Measurements from ENCODE around the gene DGKB.
"Not testable (repeated sequence)": the region's sequence is repeated elsewhere in the genome, so short reads cannot be mapped to it uniquely, and the experiment has no call there.

The DGKB gene

GRCh38 chr7:14583518-14583917, 319.0 kb downstream of the DGKB start:
- DNase-seq (ENCODE audit: low read depth in 2 of 2), result no peak

DNA sequence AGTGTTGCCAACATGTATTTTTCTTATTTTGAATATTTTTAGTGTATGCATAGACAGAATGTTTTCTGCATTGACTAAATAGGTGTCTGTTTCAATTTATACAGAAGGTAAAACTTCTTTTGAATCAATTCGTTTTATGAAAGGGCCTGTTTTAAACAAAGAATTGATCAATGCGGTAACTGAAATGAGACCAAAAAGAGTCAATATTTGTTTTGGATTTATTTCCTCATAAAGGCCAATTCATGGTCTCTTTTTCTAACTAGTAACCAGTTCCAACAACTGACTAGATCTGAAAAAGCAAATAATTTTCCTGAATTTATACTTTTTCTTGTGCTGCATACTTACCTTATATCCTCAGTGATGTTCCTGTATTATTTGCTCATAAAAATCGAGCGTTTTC, 320.5 kb downstream of the DGKB start:
- DNase-seq (ENCODE audit: low read depth in 2 of 2), result no peak

DNA sequence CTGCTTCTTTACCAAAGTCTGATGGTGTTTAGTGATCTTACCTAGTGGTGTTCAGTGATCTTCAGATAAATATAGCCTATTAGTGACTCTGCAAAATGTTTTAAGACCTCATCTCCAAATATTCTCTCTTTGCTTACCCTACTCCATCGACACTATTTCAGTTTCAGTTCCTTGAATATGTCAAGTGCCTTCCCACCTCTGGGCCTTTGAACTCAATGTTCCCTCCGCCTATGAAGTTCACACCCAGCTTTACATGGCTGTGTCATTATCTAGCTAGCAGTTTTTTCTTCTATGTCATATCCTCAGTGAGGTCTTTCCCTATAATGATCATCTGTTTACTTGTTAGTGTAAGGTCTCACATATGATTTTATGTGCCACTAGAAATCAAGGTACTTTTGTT, 322.6 kb downstream of the DGKB start:
- no peak for DNase-seq (ENCODE audit: low read depth in 2 of 2)

- no peak for DNase-seq (ENCODE audit: low read depth in 2 of 2)
These were observed 326.0 kb downstream of the DGKB start for GRCh38 chr7:14576578-14576977.

DNA sequence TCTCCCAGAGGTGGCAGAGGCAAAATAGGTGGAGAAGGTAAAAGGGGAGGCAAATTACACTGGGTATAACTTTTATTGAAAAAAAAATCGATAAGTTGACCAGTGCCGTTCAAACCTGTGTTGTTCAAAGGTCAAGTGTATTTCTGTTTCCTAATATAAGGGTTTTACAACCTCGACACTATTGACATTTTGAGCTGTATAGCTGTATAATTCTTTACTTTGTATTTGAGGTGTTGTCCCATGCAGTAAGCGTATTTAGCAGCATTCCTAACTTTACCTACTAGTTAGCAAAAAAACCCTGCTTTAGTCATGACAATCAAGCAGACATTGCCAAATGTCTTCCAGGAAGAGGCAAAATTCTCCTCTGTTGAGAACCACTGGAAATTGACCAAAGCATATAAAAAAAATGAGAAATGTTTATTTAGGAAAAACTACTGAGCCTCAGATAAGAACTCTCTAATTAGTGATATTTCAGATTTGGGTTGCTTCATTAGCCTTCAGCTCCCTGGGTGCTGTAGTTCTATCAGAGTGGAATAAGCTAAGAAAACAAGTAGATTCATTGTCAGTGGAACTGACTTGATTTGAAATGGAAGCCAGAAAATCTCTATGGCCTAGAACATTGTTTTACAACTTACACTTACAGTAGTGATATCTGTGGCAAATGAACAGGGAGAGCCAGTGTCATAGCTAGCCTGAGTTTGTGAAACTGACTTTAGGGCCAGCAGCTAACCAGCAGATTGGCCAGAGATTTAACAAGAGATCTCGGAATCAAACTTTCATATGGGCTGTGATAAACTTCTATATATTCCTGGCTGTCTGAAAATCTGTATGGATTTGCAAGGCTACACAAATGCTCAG, 331.6 kb downstream of the DGKB start:
- no peak for DNase-seq (ENCODE audit: low read depth in 2 of 2)

DNA sequence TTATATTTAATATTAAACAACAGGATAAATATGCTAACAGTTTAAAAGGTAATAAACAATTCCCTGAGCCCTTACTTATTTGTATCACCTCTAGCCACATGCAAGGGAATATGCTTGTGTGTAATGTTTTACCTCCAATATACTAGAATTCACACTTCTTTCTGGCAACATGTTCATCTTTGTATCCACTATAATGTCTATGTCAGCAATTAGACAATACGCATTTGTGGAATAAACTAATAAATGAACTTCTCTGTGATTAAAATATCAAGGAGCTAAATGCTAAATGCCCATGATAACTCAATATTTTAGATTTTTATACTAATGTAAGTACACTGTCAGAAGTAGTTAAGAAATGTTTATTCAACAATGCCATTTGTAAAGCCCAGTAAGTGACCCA, 350.5 kb downstream of the DGKB start:
- DNase-seq (ENCODE audit: low read depth in 2 of 2), result no peak

GRCh38 chr7:14551310-14551709, 351.2 kb downstream of the DGKB start:
- DNase-seq (ENCODE audit: low read depth in 2 of 2), result no peak

DNA sequence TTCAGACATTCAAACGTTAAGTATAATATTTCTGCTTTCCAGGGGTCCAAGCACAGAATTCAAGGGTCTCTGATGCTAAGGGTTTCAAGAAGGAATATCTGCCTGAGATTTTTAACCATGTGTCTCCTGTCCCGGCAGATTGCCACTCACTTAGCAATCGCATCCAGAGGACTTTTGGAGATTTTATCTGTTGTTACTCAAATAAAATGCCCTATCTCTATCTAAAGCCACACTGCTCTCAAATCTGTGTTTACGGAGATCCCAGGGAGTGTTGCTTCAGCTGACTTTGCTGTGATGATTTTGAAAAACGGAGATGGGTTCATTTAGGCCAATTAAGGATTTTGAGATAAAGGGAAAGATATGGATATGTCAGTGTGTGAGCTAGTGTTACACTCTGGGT, 359.9 kb downstream of the DGKB start:
- no peak for DNase-seq (ENCODE audit: low read depth in 2 of 2)

DNA sequence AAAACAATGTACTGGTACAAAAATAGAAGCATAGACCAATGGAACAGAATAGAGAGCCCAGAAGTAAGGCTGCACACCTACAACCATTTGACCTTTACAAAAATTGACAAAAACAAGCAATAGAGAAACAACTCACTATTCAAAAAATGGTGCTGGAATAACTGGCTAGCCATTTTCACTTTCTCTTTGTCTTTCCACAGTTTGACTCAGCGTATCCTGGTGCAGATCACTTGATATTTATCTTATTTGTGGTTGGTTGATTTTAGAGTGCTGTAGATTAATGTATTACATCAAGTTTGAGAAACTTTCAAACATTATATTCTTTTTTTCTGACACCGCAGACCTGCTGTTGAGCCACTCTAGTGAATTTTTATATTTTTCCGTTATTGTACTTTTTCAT, 381.4 kb downstream of the DGKB start:
- no peak for DNase-seq (ENCODE audit: low read depth in 2 of 2)

GRCh38 chr7:14510268-14510667, 392.3 kb downstream of the DGKB start:
- DNase-seq (ENCODE audit: low read depth in 2 of 2), result no peak

- no peak for DNase-seq (ENCODE audit: low read depth in 2 of 2)
These were observed 394.9 kb downstream of the DGKB start for GRCh38 chr7:14507617-14508016.

- DNase-seq (ENCODE audit: low read depth in 2 of 2), result no peak
These were observed 396.6 kb downstream of the DGKB start for GRCh38 chr7:14505906-14506305.

DNA sequence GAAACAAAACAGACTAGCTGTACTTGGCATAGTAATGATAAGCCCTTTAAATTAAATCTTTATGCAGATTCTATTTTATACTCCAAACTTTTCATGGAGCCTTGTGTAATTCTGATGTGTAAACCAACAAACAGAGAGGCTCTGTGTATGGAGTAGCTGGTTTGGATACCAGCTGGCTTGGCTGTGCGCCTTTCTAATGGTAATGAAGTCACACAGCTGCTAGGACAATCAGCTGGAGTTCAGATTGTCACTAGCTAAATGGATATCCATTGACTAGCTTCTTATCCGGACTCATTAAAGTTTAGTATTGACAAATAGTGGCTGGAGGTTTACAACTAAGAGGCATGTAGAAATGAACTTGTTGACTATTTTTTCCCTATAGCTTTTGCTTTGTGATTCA, 398.4 kb downstream of the DGKB start:
- DNase-seq (ENCODE audit: low read depth in 2 of 2), result no peak

DNA sequence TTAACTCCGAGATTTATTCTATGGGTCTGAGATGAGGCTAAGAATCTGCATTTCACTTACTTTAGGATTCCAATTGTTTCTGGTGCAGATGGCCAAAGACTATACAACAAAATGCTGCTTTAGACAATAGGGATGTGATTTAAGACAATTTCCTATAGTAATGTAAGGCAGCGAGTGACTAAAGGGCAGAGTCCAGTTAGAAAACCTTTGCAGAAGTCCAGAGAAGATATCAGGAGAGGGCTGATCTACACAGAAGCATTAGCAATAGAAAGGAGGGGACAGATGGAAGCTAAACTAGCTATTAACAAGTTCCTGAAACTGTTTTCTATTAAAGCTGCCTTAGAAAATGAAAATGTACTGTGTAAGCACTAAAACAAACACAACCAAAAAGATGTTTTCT, 398.9 kb downstream of the DGKB start:
- no peak for DNase-seq (ENCODE audit: low read depth in 2 of 2)

GRCh38 chr7:14501436-14501835, 401.1 kb downstream of the DGKB start:
- DNase-seq (ENCODE audit: low read depth in 2 of 2), result no peak

DNA sequence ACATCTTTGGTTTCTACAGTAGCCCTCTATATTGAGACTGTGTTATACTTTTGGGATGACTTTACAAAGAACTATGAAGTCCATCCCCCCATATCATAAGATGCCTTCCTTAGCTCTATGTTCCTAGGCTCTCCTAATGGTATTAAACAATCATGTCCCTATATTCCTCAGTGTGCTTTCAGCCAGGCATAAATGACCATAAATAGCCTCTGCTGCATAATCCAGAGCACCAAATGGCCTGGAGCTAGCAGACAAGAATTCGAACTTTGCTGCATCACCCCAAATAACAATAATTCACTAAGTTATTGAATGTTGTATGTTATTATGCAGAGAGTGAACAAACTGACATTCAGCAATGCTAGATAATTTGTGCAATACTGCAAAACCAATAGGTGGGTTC, 405.2 kb downstream of the DGKB start:
- no peak for DNase-seq (ENCODE audit: low read depth in 2 of 2)

GRCh38 chr7:14495633-14496032, 406.9 kb downstream of the DGKB start:
- no peak for DNase-seq (ENCODE audit: low read depth in 2 of 2)

DNA sequence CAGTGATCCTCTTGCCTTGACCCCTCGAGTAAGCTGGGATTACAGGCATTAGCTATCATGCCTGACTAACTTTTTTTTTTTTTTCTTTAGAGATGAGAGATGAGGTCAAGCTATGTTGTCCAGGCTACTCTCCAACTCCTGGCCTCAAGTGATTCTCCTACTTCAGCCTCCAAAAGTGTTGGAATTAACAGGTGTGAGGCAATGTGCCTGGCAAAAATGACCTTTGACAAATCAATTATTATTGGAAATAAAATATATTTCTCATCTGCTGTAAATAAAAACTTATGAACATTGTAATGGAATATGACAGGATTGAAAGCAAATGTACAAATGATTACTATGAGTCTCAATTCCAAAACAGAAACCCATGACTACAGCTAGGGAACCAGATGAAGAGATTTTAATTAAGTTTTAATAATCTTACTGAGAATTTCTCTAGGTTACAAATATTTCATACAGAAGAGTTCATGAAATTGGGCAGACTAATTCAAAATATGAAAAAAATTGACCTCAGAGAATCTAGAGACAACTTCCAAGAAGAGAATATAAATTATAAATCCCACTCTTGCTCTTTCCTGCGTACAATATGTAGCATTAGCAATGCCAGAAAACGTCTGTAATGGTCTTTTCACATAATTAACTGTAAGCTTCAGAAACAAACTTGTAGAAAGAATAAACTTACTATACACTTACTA, 414.7 kb downstream of the DGKB start:
- DNase-seq (ENCODE audit: low read depth in 2 of 2), result no peak

GRCh38 chr7:14483663-14484062, 418.9 kb downstream of the DGKB start:
- no peak for DNase-seq (ENCODE audit: low read depth in 2 of 2)

- no peak for DNase-seq (ENCODE audit: low read depth in 2 of 2)
These were observed 422.3 kb downstream of the DGKB start for GRCh38 chr7:14480281-14480680.

DNA sequence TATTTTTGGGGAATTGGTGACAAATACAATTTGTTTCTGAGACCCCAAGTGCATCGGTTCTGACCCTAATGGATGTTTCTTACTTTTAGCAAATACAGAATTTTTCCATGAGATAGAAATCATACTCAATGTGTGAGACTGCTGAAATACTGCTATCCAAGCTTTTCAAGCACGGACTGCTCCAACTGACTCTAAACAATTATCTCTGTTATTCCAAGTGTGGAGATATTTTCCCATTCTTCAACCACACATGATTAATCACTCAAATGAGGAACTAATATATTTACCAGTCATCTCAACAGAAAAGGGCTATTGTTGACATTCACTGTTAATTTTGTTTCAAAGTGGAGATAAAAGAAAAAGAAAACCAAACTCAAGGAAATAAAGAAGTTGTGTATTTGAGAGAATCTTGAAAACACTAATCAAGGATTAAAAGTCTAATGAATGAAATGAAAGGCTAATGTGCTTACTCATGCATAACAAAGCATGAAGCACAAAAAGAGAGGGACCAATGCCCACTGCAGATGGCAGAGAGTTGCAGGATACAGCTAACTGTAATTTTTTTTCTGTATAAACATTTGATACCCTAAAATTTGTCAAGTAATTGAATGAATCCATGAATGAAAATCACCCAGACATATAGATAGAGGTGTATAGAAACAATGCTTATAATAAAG, 423.6 kb downstream of the DGKB start:
- DNase-seq (ENCODE audit: low read depth in 2 of 2), result no peak

GRCh38 chr7:14461716-14462115, 440.8 kb downstream of the DGKB start:
- DNase-seq (ENCODE audit: low read depth in 2 of 2), result not testable (repeated sequence)

DNA sequence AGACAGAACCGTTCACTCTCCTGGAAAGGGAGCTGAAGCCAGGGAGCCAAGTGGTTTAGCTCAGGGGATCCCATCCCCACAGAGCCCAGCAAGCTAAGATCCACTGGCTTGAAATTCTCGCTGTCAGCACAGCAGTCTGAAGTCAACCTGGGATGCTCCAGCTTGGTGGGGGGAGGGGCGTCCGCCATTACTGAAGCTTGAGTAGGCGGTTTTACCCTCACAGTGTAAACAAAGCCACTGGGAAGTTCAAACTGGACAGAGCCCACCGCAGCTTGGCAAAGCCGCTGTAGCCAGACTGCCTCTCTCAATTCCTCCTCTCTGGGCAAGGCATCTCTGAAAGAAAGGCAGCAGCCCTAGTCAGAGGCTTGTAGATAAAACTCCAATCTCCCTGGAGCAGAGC, 443.7 kb downstream of the DGKB start:
- DNase-seq (ENCODE audit: low read depth in 2 of 2), result not testable (repeated sequence)
